Effector memory CD4-positive, alpha-beta T cell (primary cell): ENCODE results near the gene CRYBA1.

Source experiments
- DNase-seq, 3 donors: peaks; one replicate each; pipeline ENCODE4 v3.0.0-alpha.2; 2020
- H3K27ac ChIP-seq: 2 replicates; pipeline ENCODE4 v1.7.0; 2013; ENCODE audit warnings: mild to moderate bottlenecking, low read length, moderate library complexity; ENCODE audit not compliant: insufficient read depth, poor library complexity, severe bottlenecking
- H3K27me3 ChIP-seq: replicated peaks from 2 replicates; pipeline ENCODE4 v1.7.0; 2013; ENCODE audit warnings: mild to moderate bottlenecking, low read length; ENCODE audit not compliant: insufficient read depth, control insufficient read depth, poor library complexity, severe bottlenecking
- H3K36me3 ChIP-seq: 2 replicates; pipeline ENCODE4 v1.7.0; 2013; ENCODE audit warnings: mild to moderate bottlenecking, low read length, moderate library complexity; ENCODE audit not compliant: control insufficient read depth, insufficient read depth
- H3K4me1 ChIP-seq: 2 replicates; pipeline ENCODE4 v1.7.0; 2013; ENCODE audit warnings: low read length, mild to moderate bottlenecking; ENCODE audit not compliant: control insufficient read depth, insufficient read depth, poor library complexity, severe bottlenecking
- H3K4me3 ChIP-seq: 2 replicates; pipeline ENCODE4 v1.7.0; 2013; ENCODE audit warnings: low read length, low read depth, mild to moderate bottlenecking; ENCODE audit not compliant: insufficient read depth, poor library complexity, severe bottlenecking
- H3K9me3 ChIP-seq: 2 replicates; pipeline ENCODE4 v1.7.0; 2013; ENCODE audit warnings: mild to moderate bottlenecking, low read length, moderate library complexity; ENCODE audit not compliant: control insufficient read depth

The CRYBA1 gene

DNA sequence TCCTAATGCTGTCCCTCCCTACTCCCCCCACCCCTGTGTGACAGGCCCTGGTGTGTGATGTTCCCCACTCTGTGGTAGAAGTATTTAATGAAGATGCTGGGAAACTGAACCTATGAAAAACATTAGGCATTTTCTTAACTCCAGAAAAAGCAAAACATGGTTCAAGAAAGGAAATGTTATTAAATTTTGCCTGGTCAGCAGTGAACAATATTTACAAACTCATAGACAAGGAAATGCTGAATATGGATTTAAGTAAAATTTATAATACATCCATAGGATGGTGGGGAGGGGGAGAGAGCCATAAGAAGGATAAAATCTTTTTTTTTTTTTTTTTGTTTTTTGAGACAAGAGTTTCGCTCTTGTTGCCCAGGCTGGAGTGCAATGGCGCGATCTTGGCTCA is 10.8 kb upstream of the CRYBA1 start:
- Histone ChIP-seq H3K27ac (no peak overlapping the region), H3K4me3 (no peak overlapping the region), H3K9me3 (no peaks in the 10 kb centered on the region), H3K36me3 (no peaks in the 10 kb centered on the region), H3K27me3 (no peaks in the 10 kb centered on the region), H3K4me1 (no peaks in the 10 kb centered on the region)
- DNase-seq: no peak

GRCh38 chr17:29237476-29238132 is 9.1 kb upstream of the CRYBA1 start:
- no peaks in the 10 kb centered on the region for H3K27me3 ChIP-seq
- no peak overlapping the region for H3K27ac ChIP-seq
- no peaks in the 10 kb centered on the region for H3K9me3 ChIP-seq
- no peak overlapping the region for H3K4me3 ChIP-seq
- no peaks in the 10 kb centered on the region for H3K36me3 ChIP-seq
- DNase-seq: no peak
- H3K4me1 ChIP-seq: no peaks in the 10 kb centered on the region

- Histone ChIP-seq H3K9me3 (no peaks in the 10 kb centered on the region), H3K4me3 (no peak overlapping the region), H3K27me3 (no peaks in the 10 kb centered on the region), H3K36me3 (no peaks in the 10 kb centered on the region), H3K4me1 (no peaks in the 10 kb centered on the region), H3K27ac (no peak overlapping the region)
- no peak for DNase-seq
Measured at GRCh38 chr17:29238133-29238850, 8.4 kb upstream of the CRYBA1 start.

DNA sequence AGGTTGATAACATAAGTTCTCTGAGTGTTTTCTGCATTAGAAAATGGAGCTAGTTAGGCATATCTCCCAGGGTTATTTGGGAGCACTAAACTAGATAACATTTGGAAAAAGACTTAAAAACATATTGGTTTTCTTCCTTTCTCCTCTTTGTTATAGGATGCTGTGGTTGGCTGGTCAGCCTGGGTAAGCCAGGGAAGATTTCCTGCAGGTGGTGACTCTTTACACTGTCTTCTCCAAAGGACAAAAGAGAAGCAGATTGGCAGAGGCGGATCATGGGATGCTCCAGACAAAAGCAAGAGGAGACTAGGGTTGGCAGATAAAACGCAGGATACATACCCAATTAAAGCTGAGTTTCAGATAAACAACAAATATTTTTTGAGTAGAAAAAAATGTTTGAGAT is 6.2 kb upstream of the CRYBA1 start:
- no peaks in the 10 kb centered on the region for H3K4me1 ChIP-seq
- no peaks in the 10 kb centered on the region for H3K27me3 ChIP-seq
- H3K27ac ChIP-seq: no peak overlapping the region
- no peak overlapping the region for H3K4me3 ChIP-seq
- no peaks in the 10 kb centered on the region for H3K36me3 ChIP-seq
- DNase-seq: no peak
- no peaks in the 10 kb centered on the region for H3K9me3 ChIP-seq

GRCh38 chr17:29240968-29241963 is 5.4 kb upstream of the CRYBA1 start:
- DNase-seq: no peak
- Histone ChIP-seq H3K27me3 (no peaks in the 10 kb centered on the region), H3K36me3 (no peaks in the 10 kb centered on the region), H3K27ac (no peak overlapping the region), H3K4me1 (no peaks in the 10 kb centered on the region), H3K9me3 (no peaks in the 10 kb centered on the region), H3K4me3 (no peak overlapping the region)

DNA sequence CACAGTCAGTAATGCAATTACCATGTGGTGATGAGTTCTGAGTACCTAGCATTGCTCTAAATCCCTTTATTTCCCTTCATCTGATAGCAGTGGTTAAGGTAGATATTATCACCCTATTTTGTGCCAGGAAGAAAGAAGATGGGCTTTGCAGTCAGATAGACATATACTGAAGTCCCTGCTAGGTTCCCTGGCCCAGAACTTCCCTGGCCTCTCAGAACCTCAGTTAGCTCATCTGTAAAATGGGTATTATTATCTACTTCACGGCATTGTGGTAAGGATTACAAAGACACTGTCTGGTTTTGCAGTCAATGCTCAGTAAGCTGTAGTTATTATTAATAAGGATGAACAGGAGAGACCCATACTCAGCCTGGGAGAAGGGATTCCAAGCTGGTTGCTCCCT is 4.6 kb upstream of the CRYBA1 start:
- Histone ChIP-seq H3K4me1 (no peaks in the 10 kb centered on the region), H3K27me3 (no peaks in the 10 kb centered on the region), H3K27ac (no peak overlapping the region), H3K36me3 (no peaks in the 10 kb centered on the region), H3K4me3 (no peak overlapping the region), H3K9me3 (no peaks in the 10 kb centered on the region)
- no peak for DNase-seq

DNA sequence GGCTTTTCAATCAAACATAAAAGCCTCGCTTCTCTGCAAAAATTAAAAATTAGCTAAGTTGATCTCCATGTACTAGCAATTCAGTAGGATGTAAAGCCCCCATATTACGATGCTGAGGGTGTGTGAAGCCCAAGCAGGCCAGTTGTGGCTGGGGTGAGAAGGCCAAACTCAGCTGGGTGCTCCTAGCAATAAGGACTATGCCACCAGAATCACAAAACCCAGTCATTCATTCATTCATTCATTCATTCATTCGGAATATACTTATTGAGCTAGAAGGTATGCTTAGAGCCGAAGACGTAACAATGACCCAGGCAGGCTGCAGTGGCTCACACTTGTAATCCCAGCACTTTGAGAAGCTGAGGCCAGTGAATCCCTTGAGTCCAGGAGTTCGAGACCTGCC is 3.9 kb upstream of the CRYBA1 start:
- H3K4me3 ChIP-seq: no peak overlapping the region
- no peak overlapping the region for H3K27ac ChIP-seq
- no peaks in the 10 kb centered on the region for H3K4me1 ChIP-seq
- no peak for DNase-seq
- no peaks in the 10 kb centered on the region for H3K9me3 ChIP-seq
- no peaks in the 10 kb centered on the region for H3K27me3 ChIP-seq
- no peaks in the 10 kb centered on the region for H3K36me3 ChIP-seq

GRCh38 chr17:29243792-29244191 is 2.9 kb upstream of the CRYBA1 start:
- no peak overlapping the region for H3K4me3 ChIP-seq
- no peak for DNase-seq
- H3K36me3 ChIP-seq: no peaks in the 10 kb centered on the region
- H3K27ac ChIP-seq: no peak overlapping the region
- H3K9me3 ChIP-seq: no peaks in the 10 kb centered on the region
- H3K27me3 ChIP-seq: no peaks in the 10 kb centered on the region
- H3K4me1 ChIP-seq: no peaks in the 10 kb centered on the region

DNA sequence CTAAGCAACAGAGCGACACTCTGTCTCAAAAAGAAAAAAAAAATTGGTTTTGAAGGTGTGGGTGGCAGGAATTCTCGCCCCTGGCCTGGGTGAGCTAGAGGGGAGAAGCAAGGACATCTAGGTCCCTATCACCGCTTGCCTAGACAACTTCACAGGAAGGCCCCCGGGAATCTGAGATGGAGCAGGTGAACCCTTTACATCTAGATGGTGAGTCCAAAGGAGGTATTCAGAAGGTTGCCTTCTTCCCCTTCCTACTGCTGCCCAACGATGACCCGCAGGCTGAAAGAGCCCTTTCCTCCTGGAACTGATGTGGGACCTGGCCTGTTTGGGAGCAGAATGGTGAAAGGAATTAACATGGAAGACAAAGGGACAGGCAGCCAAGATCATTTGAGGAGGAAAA is 1.3 kb upstream of the CRYBA1 start:
- DNase-seq: no peak
- Histone ChIP-seq H3K36me3 (no peaks in the 10 kb centered on the region), H3K4me1 (no peaks in the 10 kb centered on the region), H3K27ac (no peak overlapping the region), H3K27me3 (no peaks in the 10 kb centered on the region), H3K4me3 (no peak overlapping the region), H3K9me3 (no peaks in the 10 kb centered on the region)

DNA sequence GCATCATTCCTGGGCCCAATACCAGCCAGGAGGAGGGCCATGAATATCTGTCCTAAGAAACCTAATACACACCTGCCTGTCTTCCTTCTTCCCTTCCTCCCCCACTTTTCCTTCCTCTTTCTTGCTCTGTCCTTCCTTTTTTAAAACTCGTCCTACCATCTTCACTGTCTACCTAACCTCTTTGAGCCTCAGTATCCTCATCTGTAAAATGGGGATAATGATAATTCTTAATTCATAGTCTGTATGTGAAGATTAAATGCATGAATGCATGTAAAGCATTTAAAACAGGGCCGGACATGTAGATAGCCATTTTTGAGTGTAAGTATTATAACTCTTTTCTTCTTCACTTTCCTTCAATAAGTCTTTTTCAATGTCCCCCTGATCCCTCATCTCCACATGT is 560 bp downstream of the CRYBA1 start:
- H3K9me3 ChIP-seq: no peaks in the 10 kb centered on the region

More for the DNA sequence above, 560 bp downstream of the CRYBA1 start:
- H3K27ac ChIP-seq: no peak overlapping the region
- H3K27me3 ChIP-seq: no peaks in the 10 kb centered on the region
- no peak for DNase-seq
- no peak overlapping the region for H3K4me3 ChIP-seq
- no peaks in the 10 kb centered on the region for H3K4me1 ChIP-seq
- no peaks in the 10 kb centered on the region for H3K36me3 ChIP-seq
